K562 (cell line): ENCODE data around the gene NFKBIA. TPM values are rescaled to one million over a fixed set of nuclear protein-coding genes. Genes with fewer than 3 reads are reported as not detected.

ENCODE experiments used
- ATAC-seq: fragments of 200-7000 bp; cut with Tn5 transposase; 3 replicates; pipeline ENCODE4 v1.9.1; 2020; ENCODE audit warnings: moderate library complexity
- BruUV-seq: library from RNA; stranded (reverse); fragments of 400-500 nt; replicated peaks from 2 replicates; lab custom pipeline; 2021; lab: Mats Ljungman, UMichigan
- CTCF ChIA-PET: fragments of 300-600 bp; formaldehyde crosslinking; extraction: SDS; loops from one replicate; lab custom pipeline; 2021; ENCODE audit warnings: low intra/inter-chr PET ratio; lab: Yijun Ruan, JAX
- POLR2A ChIA-PET: fragments of 300-600, 350-650 bp; sonication (Branson Sonifier 250); formaldehyde crosslinking; extraction: SDS; loops from one replicate; lab custom pipeline; 2021; ENCODE audit warnings: antibody characterized with exemption, inconsistent platforms; lab: Yijun Ruan, JAX
- DNase-seq, 4 experiments: peaks; one replicate each; pipeline versions ENCODE4 v3.0.0 to v3.0.0-alpha.2; 2011 to 2018; ENCODE audit warnings: low spot score in 3 of 4, mixed read lengths in 3 of 4; ENCODE audit errors: extremely low read depth in 1 of 4
- FAIRE-seq: peaks from 2 replicates; lab custom pipeline; 2011; peaks lifted over from hg19 to GRCh38; lab: Jason Lieb, UNC
- H2AFZ ChIP-seq: 2 replicates; pipeline ENCODE4 v1.6.0; 2011; ENCODE audit warnings: low read depth, low read length, control low read depth, inconsistent platforms
- H3K27ac ChIP-seq: fragments of 200-600 bp; 3 replicates; pipeline ENCODE4 v1.8.0; 2011; ENCODE audit warnings: low read depth, mild to moderate bottlenecking, control low read depth, inconsistent platforms, low read length, moderate library complexity, mixed read lengths; ENCODE audit errors: extremely low read depth
- H3K27me3 ChIP-seq, 2 experiments: fragments of 300-600 bp in 1 of 2; 2 replicates in 1 of 2; 3 replicates in 1 of 2; pipeline versions ENCODE4 v1.6.0 to v1.8.0; 2011; ENCODE audit warnings: inconsistent platforms in 2 of 2, low read length in 2 of 2, mild to moderate bottlenecking in 1 of 2, mixed read lengths in 1 of 2, moderate library complexity in 1 of 2; ENCODE audit not compliant: control insufficient read depth in 2 of 2, insufficient read depth in 2 of 2
- H3K36me3 ChIP-seq: fragments of 300-600 bp; 3 replicates; pipeline ENCODE4 v1.8.0; 2011; ENCODE audit warnings: mild to moderate bottlenecking, low read length, inconsistent platforms; ENCODE audit not compliant: control insufficient read depth, insufficient read depth
- H3K4me1 ChIP-seq, 2 experiments: fragments of 200-600 bp in 1 of 2; replicated peaks in 1 of 2; 2 replicates in 1 of 2; 3 replicates in 1 of 2; pipeline versions ENCODE4 v1.5.1 to v1.8.0; 2011; ENCODE audit warnings: inconsistent platforms in 2 of 2, low read length in 2 of 2, mild to moderate bottlenecking in 1 of 2, mixed read lengths in 1 of 2, moderate library complexity in 1 of 2; ENCODE audit not compliant: control insufficient read depth in 2 of 2, insufficient read depth in 2 of 2
- H3K4me2 ChIP-seq: 2 replicates; pipeline ENCODE4 v1.6.1; 2011; ENCODE audit warnings: low read length, control low read depth, inconsistent platforms, mixed read lengths; ENCODE audit not compliant: insufficient read depth
- H3K4me3 ChIP-seq: fragments of 200-600 bp; sonication (generic), shearing (Covaris generic); 2 replicates; pipeline ENCODE4 v1.5.1; 2016; ENCODE audit warnings: control low read depth, inconsistent platforms
- H3K79me2 ChIP-seq: fragments of 200-600 bp; 3 replicates; pipeline ENCODE4 v1.8.0; 2011; ENCODE audit warnings: low read length, inconsistent platforms; ENCODE audit not compliant: control insufficient read depth, insufficient read depth
- H3K9ac ChIP-seq, 2 experiments: 2 replicates each; pipeline versions ENCODE4 v1.6.0 to v1.6.1; 2011; ENCODE audit warnings: low read depth in 2 of 2, low read length in 2 of 2, control low read depth in 1 of 2, inconsistent platforms in 1 of 2, mild to moderate bottlenecking in 1 of 2, mixed read lengths in 1 of 2; ENCODE audit not compliant: insufficient read depth in 1 of 2
- H3K9me1 ChIP-seq: one replicate; pipeline ENCODE4 v1.6.0; 2011; ENCODE audit warnings: inconsistent platforms, mild to moderate bottlenecking, low read length, moderate library complexity; ENCODE audit not compliant: control insufficient read depth, insufficient read depth
- H3K9me3 ChIP-seq: replicated peaks from 2 replicates; pipeline ENCODE4 v1.5.1; 2011; ENCODE audit warnings: low read depth, low read length, inconsistent platforms; ENCODE audit not compliant: control insufficient read depth, insufficient read depth
- H4K20me1 ChIP-seq: replicated peaks from 2 replicates; pipeline ENCODE4 v1.6.1; 2011; ENCODE audit warnings: low read length, inconsistent platforms, mixed read lengths; ENCODE audit not compliant: control insufficient read depth, insufficient read depth
- C11orf30 ChIP-seq: fragments of 450-650 bp; IDR thresholded peaks from 2 replicates; pipeline ENCODE4 v1.6.1; 2016; ENCODE audit warnings: low read depth, mild to moderate bottlenecking
- CHAMP1 ChIP-seq: fragments of 450-650 bp; IDR thresholded peaks from 2 replicates; pipeline ENCODE4 v1.6.1; 2016; ENCODE audit warnings: mild to moderate bottlenecking
- CREB3 ChIP-seq: fragments of 450-650 bp; conservative IDR thresholded peaks from 2 replicates; pipeline ENCODE4 v1.6.1; 2016; ENCODE audit warnings: missing genetic modification characterization, low read depth, mild to moderate bottlenecking, missing compliant biosample characterization, moderate library complexity
- HDAC2 ChIP-seq: fragments of 450-650 bp; IDR thresholded peaks from 2 replicates; pipeline ENCODE4 v1.6.1; 2016; ENCODE audit warnings: mild to moderate bottlenecking
- NCOA6 ChIP-seq: fragments of 450-650 bp; IDR thresholded peaks from 2 replicates; pipeline ENCODE4 v1.6.1; 2017; ENCODE audit warnings: mild to moderate bottlenecking
- PTRF ChIP-seq: fragments of 450-650 bp; IDR thresholded peaks from 2 replicates; pipeline ENCODE4 v1.6.1; 2016; ENCODE audit warnings: mild to moderate bottlenecking, missing genetic modification characterization, missing compliant biosample characterization
- RAD51 ChIP-seq: fragments of 450-650 bp; IDR thresholded peaks from 2 replicates; pipeline ENCODE4 v1.7.1; 2016; ENCODE audit warnings: low read depth, mild to moderate bottlenecking, borderline replicate concordance
- TCF7L2 ChIP-seq: fragments of 150-350 bp; IDR thresholded peaks from 2 replicates; pipeline ENCODE4 v1.6.1; 2016; ENCODE audit warnings: low read depth, mild to moderate bottlenecking, low read length, moderate library complexity
- TEAD2 ChIP-seq: fragments of 450-650 bp; IDR thresholded peaks from 2 replicates; pipeline ENCODE4 v1.6.1; 2016; ENCODE audit warnings: missing genetic modification characterization, control low read depth, missing compliant biosample characterization
- ZBTB7A ChIP-seq: IDR thresholded peaks from 2 replicates; pipeline ENCODE4 v1.6.1; 2011; ENCODE audit warnings: low read depth, mild to moderate bottlenecking, low read length, moderate library complexity, borderline replicate concordance; ENCODE audit not compliant: control insufficient read depth
- ZNF146 ChIP-seq: IDR thresholded peaks from one replicate; pipeline ENCODE4 v1.6.1; 2018; ENCODE audit warnings: missing compliant biosample characterization; ENCODE audit not compliant: unreplicated experiment
- ZNF316 ChIP-seq: fragments of 450-650 bp; IDR thresholded peaks from 2 replicates; pipeline ENCODE4 v1.6.1; 2016
- ZZZ3 ChIP-seq: fragments of 450-650 bp; IDR thresholded peaks from 2 replicates; pipeline ENCODE4 v1.6.1; 2016; ENCODE audit warnings: antibody characterized with exemption, mild to moderate bottlenecking, moderate library complexity
- WGBS: fragments of 100-300 bp; shearing (Covaris generic); methylation state at CpG from one replicate; pipeline ENCODE4 v1.1.6; 2016; ENCODE audit warnings: low coverage, mixed read lengths; ENCODE audit not compliant: insufficient coverage; ENCODE audit errors: missing lambda C conversion rate; 5-methylcytosine and 5-hydroxymethylcytosine counted together
- in situ Hi-C: fragments of 300-500 bp; cut with MboI; formaldehyde crosslinking; loops from 4 replicates; pipeline ENCODE4 v1.15.0; 2018; ENCODE audit warnings: inconsistent platforms, mixed read lengths
- intact Hi-C: fragments of 100-400 bp; cut with micrococcal nuclease; formaldehyde crosslinking; loops from 2 replicates; pipeline ENCODE4 v1.14.2; 2022
- polyA plus RNA-seq, 8 experiments: library from polyadenylated mRNA; depleted of rRNA in 4 of 8; stranded (reverse) in 5 of 8; unstranded in 3 of 8; fragments of >200 nt; fragmentation: Nextera tagmentation in 2 of 8; fragmentation: Illumina TruSeq in 1 of 8; extraction: Ambion mirVana in 2 of 8; extraction: Trizol in 1 of 8; gene quantifications; 2 replicates each; pipeline versions ENCODE4 v1.2.1 to v1.2.3, GENCODE V29; 2011 to 2014; ENCODE audit warnings: inconsistent platforms in 1 of 8, missing spikeins in 1 of 8
- total RNA-seq, 7 experiments: library from RNA; depleted of rRNA in 6 of 7; stranded (reverse); fragments of >200 nt in 6 of 7; fragmentation: Illumina TruSeq in 2 of 7; extraction: Trizol in 2 of 7; gene quantifications; 2 replicates each; pipeline versions ENCODE4 v1.2.1 to v1.2.3, GENCODE V29; 2011 to 2021; ENCODE audit warnings: low replicate concordance in 1 of 7

NFKBIA gene
- total and polyA plus RNA-seq, 9 of the 15 experiments (the other 6 are each of a cell fraction or from before 2014, with no cell fraction given) = 6.9 to 31.8 (median 18.2) TPM

GRCh38 chr14:35429951-35430350 is 25.4 kb upstream of the NFKBIA start:
- no peak overlapping the region for H3K27ac ChIP-seq
- in situ Hi-C loops (loop anchor here (10.0 kb wide), 1 partner anchor 385 kb away; no protein-coding TSS in a partner anchor), intact Hi-C loops (loop anchor here (10.0 kb wide), 1 partner anchor 385 kb away; no protein-coding TSS in a partner anchor)
- no peaks in the 10 kb centered on the region for H4K20me1 ChIP-seq
- DNase-seq (no peak), FAIRE-seq (peak; percentile 40), ATAC-seq (no peak)
- H3K4me2 ChIP-seq = peak overlapping the region; percentile 37; the same call in 1 of the 2 replicates
- POLR2A ChIA-PET = interaction anchor here (0.8 kb wide), 1 partner anchor 98 kb away, joined by 3 read pairs; no protein-coding TSS in a partner anchor
- no peaks in the 10 kb centered on the region for H3K36me3 ChIP-seq
- no peaks in the 10 kb centered on the region for H3K9me3 ChIP-seq
- H3K9ac ChIP-seq = no peak overlapping the region
- no peaks in the 10 kb centered on the region for H3K79me2 ChIP-seq
- peak overlapping the region; percentile 89 for H2AFZ ChIP-seq
- TF ChIP-seq TCF7L2 = no peak
- TF ChIP-seq NCOA6 = no peak
- TF ChIP-seq RAD51 = no peak
- peak; percentile 21; the same call in 1 of the 2 replicates for TF ChIP-seq C11orf30
- TF ChIP-seq ZNF316 = peak; percentile 33
- no peak for TF ChIP-seq HDAC2
- CTCF ChIA-PET = interaction anchor here (0.7 kb wide), 1 partner anchor 757 kb away, joined by 3 read pairs; no protein-coding TSS in a partner anchor
- BruUV-seq = no TSS peak
- WGBS = 29% methylated on average over 4 of the region's 4 CpGs
- H3K4me3 ChIP-seq = no peak overlapping the region
- no peaks in the 10 kb centered on the region for H3K9me1 ChIP-seq
- H3K4me1 ChIP-seq = no peaks in the 10 kb centered on the region; a peak in 2 of 5 replicates
- H3K27me3 ChIP-seq = no peaks in the 10 kb centered on the region

GRCh38 chr14:35425850-35426249 is 21.3 kb upstream of the NFKBIA start:
- intact Hi-C loops (loop anchor here (10.0 kb wide), 1 partner anchor 389 kb away; no protein-coding TSS in a partner anchor), in situ Hi-C loops (no loop called here)
- Histone ChIP-seq H3K79me2 (no peaks in the 10 kb centered on the region), H3K9ac (no peak overlapping the region), H3K4me3 (no peak overlapping the region), H3K36me3 (no peaks in the 10 kb centered on the region), H3K27me3 (no peaks in the 10 kb centered on the region), H4K20me1 (no peaks in the 10 kb centered on the region), H3K9me3 (no peaks in the 10 kb centered on the region), H3K27ac (no peak overlapping the region), H2AFZ (no peak overlapping the region), H3K4me1 (no peaks in the 10 kb centered on the region), H3K9me1 (no peaks in the 10 kb centered on the region), H3K4me2 (no peak overlapping the region)
- ATAC-seq (no peak), FAIRE-seq (no peak), DNase-seq (no peak)
- WGBS = 8% methylated on average over 2 of the region's 2 CpGs
- POLR2A ChIA-PET = no interaction called here
- BruUV-seq = no TSS peak
- CTCF ChIA-PET = no interaction called here
- TF ChIP-seq CREB3 (tag) (no peak), PTRF (no peak), ZNF146 (CRISPR knock-in tag) (no peak), ZBTB7A (no peak), CHAMP1 (no peak), TEAD2 (tag) (no peak), ZZZ3 (no peak)
